ENCODE measurements around the gene LMO2. TPM values are rescaled to one million over a fixed set of nuclear protein-coding genes. Genes with fewer than 3 reads are reported as not detected.

LMO2 gene
- total RNA-seq, 1 experiment from 2014 or later = 0.33 TPM

GRCh38 chr11:33879375-33879774 lies 12.5 kb downstream of the LMO2 start:
- no peaks in the 10 kb centered on the region for H3K36me3 Mint-ChIP-seq (ENCODE audit: insufficient read depth in 1 of 3, low read depth in 3 of 3)
- H3K4me1 ChIP-seq (ENCODE audit: insufficient read depth, low read length) = no peaks in the 10 kb centered on the region
- H3K4me3 Mint-ChIP-seq = no peak overlapping the region
- H3K9me3 Mint-ChIP-seq = no peaks in the 10 kb centered on the region
- no peak overlapping the region for H3K27ac ChIP-seq (ENCODE audit: insufficient read length, low read depth, low read length)
- H3K23me2 ChIP-seq (ENCODE audit: insufficient read length, low read depth, low read length, poor library complexity, severe bottlenecking) = no peaks in the 10 kb centered on the region
- no peak overlapping the region for H3K9ac ChIP-seq (ENCODE audit: extremely low read depth, insufficient read length, low read length)
- H3K56ac ChIP-seq (ENCODE audit: insufficient read length, low read depth, low read length) = no peak overlapping the region
- no peak overlapping the region for H4K8ac ChIP-seq (replicated peaks; ENCODE audit: insufficient read length, low read depth, low read length)
- H3K9me3 ChIP-seq (ENCODE audit: control insufficient read depth, low read depth, low read length) = no peaks in the 10 kb centered on the region
- H3K27me3 Mint-ChIP-seq (ENCODE audit: low read depth) = peaks cover 38% of the 10 kb centered on the region
- H3K79me2 ChIP-seq (ENCODE audit: insufficient read depth, low read length) = no peaks in the 10 kb centered on the region
- H3K18ac ChIP-seq (ENCODE audit: insufficient read length, low read depth, low read length) = no peak overlapping the region
- H4K91ac ChIP-seq (ENCODE audit: insufficient read length, low read depth, low read length) = no peak overlapping the region
- no peak overlapping the region for H2BK120ac ChIP-seq (ENCODE audit: low read depth, low read length, poor library complexity, severe bottlenecking)
- no peak overlapping the region for H2BK5ac ChIP-seq (ENCODE audit: insufficient read length, low read length)
- no peak overlapping the region for H3K4ac ChIP-seq (ENCODE audit: low read depth, low read length)
- no peak overlapping the region for H2AK5ac ChIP-seq (ENCODE audit: insufficient read length, low read length)
- no peak for DNase-seq
- H2BK20ac ChIP-seq (ENCODE audit: low read depth, low read length, poor library complexity, severe bottlenecking) = no peak overlapping the region
- no peak overlapping the region for H2AFZ ChIP-seq (ENCODE audit: low read length)
- H4K5ac ChIP-seq (ENCODE audit: insufficient read length, low read depth, low read length) = no peak overlapping the region
- H4K20me1 ChIP-seq (ENCODE audit: control insufficient read depth, insufficient read depth, insufficient read length) = no peaks in the 10 kb centered on the region
- H3K14ac ChIP-seq (ENCODE audit: insufficient read depth, low read length) = no peak overlapping the region
- no peak overlapping the region for H3T11ph ChIP-seq (ENCODE audit: low read length)
- H3K4me2 ChIP-seq (ENCODE audit: insufficient read depth, insufficient read length, low read length) = no peak overlapping the region
- no peak overlapping the region for H3K27ac Mint-ChIP-seq
- no peak overlapping the region for H2BK15ac ChIP-seq (ENCODE audit: low read depth, low read length)
- H3K4me1 Mint-ChIP-seq = peaks cover 0 to 6% of the 10 kb centered on the region in 2 experiments; a peak in 2 of 4 replicates
- H3K23ac ChIP-seq (ENCODE audit: insufficient read length, low read depth, low read length) = no peak overlapping the region
- H3K79me1 ChIP-seq (ENCODE audit: insufficient read depth, low read depth, low read length, poor library complexity, severe bottlenecking) = no peaks in the 10 kb centered on the region
- H3K27me3 ChIP-seq (ENCODE audit: insufficient read depth, low read length) = no peaks in the 10 kb centered on the region
- no CpG with 5 or more reads among the region's 9 CpGs for WGBS (ENCODE audit: extremely low coverage, insufficient read length, low lambda C conversion rate)
- H2BK12ac ChIP-seq (ENCODE audit: insufficient read length, low read depth, low read length) = no peak overlapping the region
- TF ChIP-seq, protein P1, sequence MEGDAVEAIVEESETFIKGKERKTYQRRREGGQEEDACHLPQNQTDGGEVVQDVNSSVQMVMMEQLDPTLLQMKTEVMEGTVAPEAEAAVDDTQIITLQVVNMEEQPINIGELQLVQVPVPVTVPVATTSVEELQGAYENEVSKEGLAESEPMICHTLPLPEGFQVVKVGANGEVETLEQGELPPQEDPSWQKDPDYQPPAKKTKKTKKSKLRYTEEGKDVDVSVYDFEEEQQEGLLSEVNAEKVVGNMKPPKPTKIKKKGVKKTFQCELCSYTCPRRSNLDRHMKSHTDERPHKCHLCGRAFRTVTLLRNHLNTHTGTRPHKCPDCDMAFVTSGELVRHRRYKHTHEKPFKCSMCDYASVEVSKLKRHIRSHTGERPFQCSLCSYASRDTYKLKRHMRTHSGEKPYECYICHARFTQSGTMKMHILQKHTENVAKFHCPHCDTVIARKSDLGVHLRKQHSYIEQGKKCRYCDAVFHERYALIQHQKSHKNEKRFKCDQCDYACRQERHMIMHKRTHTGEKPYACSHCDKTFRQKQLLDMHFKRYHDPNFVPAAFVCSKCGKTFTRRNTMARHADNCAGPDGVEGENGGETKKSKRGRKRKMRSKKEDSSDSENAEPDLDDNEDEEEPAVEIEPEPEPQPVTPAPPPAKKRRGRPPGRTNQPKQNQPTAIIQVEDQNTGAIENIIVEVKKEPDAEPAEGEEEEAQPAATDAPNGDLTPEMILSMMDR (conservative IDR thresholded peaks at IDR 0.05) = no peak

All from H9 (cell line).